GM18511 (cell line): ENCODE results near the gene PHC2.

ENCODE experiments used
- ATAC-seq: cut with Tn5 transposase; IDR thresholded peaks from one replicate; pipeline ENCODE4 v1.9.1; 2021; ENCODE audit warnings: mild to moderate bottlenecking, moderate library complexity; ENCODE audit not compliant: unreplicated experiment

The PHC2 gene, protein sequence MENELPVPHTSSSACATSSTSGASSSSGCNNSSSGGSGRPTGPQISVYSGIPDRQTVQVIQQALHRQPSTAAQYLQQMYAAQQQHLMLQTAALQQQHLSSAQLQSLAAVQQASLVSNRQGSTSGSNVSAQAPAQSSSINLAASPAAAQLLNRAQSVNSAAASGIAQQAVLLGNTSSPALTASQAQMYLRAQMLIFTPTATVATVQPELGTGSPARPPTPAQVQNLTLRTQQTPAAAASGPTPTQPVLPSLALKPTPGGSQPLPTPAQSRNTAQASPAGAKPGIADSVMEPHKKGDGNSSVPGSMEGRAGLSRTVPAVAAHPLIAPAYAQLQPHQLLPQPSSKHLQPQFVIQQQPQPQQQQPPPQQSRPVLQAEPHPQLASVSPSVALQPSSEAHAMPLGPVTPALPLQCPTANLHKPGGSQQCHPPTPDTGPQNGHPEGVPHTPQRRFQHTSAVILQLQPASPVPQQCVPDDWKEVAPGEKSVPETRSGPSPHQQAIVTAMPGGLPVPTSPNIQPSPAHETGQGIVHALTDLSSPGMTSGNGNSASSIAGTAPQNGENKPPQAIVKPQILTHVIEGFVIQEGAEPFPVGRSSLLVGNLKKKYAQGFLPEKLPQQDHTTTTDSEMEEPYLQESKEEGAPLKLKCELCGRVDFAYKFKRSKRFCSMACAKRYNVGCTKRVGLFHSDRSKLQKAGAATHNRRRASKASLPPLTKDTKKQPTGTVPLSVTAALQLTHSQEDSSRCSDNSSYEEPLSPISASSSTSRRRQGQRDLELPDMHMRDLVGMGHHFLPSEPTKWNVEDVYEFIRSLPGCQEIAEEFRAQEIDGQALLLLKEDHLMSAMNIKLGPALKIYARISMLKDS

DNA sequence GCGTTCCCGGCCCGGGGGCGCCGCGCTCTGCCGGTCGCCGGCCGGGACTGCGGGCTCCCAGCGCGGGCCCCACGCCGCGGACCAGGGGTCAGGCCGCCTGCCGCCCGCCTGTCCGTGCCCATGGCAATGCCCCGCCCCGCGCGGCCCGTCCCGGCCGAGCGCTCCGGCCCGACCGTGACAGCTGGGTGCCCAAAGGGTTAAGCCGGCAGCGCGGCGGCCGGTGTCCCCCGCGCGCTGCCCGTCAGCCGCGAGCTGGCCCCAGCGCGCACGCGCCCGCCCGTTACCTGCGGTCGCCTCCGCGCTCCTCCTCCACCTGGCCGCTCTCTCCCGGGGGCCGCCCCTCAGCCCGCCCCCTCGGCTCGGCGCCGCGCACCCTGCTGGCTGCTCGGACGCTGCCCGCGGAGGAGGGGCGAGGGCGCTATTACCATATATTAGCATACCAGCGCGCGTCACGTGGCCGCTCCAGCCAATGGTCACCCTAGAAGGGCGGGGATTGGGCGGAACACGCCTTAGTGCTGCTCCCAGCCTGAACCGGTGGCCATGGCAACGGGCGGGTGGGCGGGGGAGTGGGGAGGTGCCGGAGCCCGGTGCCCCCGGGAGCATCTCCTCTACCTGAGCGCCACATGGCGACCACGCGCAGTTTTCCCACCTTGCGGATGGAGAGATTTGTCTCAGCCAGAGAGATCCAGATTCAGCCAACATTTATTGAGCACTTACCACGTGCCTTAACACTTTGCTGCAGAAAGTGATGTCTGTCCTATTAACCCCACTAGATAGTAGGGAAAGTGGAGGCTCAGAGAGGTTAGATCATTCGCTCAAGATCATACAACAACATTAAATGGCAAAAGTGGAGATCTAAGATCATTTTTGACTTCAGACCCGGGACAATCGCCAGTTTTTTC lies at the start of gene PHC2:
TSS of gene PHC2 (minus strand) at position 404 of the 902 bp plus-strand sequence. CDS start 55,556 bp downstream, outside the sequence.
- peak; percentile 86 for ATAC-seq

DNA sequence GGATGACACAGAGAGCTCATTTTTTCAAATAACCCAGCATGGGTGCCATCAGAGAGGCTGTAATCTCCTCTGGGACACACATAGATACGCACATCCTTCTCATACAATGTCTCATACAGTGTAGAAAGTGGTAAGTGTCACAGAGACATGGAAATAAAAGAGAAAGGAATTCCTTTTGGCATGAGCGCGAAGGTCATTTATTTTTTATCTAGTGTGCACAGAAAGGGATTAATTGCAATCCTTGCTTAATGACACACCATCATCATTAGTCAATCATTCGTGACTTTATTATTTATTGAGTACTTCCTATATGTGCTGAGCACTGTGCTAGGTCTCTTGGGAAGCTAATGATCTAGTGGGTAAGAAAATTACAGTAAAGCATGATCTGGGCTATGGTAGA lies 46.6 kb upstream of the PHC2 start:
- ATAC-seq: no peak

DNA sequence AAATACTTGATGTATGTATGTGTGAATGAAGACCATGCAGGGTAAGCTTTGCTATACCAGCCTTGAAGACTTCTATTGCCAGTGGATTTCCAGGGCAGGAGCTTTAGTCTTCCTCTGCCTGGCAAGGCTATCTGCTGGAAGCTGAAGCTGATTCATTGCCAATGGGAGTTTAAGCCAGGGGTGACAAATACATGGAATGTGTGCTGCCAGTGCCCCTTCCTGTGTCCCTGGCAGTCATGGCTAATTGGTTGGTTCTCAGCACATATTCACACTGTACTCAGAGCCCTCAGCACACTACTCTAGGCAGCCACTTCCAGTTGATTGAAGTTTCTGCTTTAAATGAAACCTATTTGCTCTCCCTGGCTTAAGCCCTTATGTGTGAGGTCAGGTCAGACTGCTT lies 43.0 kb upstream of the PHC2 start:
- ATAC-seq: no peak

DNA sequence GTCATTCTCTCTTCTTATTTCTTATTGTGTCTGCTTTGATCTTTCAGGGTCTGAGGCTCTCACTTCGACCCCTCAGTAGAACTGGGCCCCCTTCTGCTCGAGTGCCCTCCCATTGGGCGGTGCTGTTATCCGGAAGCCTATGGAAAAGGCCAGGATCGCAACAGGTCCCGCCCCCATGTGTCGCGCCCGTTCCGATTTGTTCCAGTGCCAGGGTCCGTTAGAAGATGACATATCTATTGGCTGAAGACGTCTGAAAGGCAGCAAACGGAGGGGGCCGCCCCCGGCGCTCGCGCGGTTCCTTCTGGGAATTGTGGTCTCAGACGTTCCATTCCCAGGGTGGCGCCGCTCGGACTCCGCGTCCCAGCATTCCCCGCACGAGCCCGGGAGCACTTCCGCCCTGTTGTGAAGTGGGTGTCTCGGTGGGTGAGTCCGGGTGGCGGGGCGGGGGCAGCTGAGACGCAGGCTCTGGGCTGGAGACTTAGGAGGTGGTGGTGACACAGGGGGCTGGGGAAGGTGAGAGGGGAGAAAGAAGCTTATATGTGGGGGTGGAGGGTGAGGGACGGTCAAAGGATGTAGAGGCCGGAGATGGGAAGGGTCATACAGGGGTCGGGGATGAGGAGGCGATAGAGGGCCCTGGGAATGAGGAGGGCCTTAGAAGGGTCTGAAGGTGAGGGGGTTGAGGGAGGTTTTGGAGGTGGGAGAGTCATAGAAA lies 41.5 kb upstream of the PHC2 start, which contains the start of gene ZSCAN20:
TSS of gene ZSCAN20 (plus strand) at position 377 of the 712 bp plus-strand sequence. CDS start 6,644 bp downstream, outside the sequence.
- peak; percentile 93 for ATAC-seq

DNA sequence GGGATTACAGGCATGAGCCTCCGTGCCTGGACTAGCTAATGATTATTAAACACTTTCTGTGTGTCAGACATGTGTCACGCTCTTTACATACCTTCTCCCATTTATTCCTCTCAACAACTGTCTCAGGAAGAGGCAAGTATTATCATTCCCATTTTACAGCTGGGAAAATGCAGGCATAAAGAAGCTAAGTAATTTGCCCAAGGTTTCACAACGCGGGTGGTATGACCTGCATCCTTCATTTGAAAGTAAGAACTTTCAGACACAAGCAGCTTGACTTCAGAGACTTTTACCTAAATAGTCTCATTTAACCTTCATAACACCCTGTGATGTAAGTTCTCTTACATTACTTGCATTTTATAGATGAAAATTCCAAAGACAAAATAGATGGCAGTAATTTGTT lies 40.5 kb upstream of the PHC2 start:
- no peak for ATAC-seq

DNA sequence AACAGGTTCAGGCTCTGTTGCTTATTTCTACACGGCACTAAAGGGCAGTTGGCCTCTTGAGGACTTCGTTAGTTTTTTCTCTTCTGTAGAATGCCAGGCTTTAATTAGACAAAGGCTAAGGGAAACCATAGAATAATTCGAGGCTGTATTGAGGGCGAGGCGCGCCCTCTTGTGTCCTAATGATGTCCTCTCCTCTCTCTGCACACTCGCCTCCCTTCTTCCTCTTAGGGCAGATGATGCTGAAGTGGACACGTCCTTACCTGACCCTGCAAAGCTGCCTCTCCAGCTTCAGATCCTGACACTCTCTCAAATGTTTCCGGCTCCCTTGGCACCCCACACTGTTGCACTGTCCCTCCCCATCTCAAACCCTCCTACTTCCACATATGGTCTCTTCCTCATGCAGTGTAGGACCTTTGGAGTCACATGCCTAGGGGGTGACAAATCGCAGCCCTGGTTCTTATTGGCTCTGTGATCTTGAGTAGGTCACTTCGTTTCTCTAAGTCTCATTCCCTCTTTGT lies 39.7 kb upstream of the PHC2 start:
- ATAC-seq: no peak

DNA sequence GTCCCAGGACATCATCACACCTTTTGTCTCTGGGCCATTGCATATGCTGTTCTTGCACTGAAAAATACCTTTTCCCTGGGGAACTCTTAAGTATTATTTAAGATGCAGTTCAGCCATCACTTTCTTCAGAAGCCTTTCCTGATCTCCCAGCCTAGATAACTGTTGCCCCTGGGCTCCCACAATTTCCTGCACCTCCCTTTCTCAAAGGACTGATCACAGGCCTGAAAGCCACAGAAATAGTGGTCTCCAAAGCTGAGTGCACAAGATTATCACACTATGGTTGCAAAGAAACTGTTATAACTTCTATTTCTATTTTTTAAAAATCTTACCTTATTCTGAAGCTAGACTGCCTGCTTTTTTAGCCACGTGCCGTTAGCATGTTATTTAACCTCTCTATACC lies 38.8 kb upstream of the PHC2 start:
- no peak for ATAC-seq

DNA sequence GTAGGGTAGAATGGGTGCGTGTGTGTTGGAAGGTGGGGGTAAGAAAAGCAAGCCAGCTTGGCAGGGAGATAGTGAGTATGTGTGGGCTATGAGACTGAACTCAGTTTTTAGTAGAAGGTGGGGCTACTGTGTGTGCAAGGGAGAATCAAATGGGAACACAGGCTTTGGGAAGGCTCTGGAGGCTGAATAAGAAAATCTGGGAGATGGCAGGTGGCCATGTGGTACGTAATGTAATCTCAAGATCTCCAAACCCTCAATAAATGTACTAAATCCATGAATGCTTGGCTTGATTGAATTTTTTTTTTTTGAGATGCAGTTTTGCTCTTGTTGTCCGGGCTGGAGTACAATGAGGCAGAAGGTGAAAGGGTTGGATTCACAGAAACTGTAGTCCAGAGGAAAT lies 38.1 kb upstream of the PHC2 start:
- no peak for ATAC-seq

DNA sequence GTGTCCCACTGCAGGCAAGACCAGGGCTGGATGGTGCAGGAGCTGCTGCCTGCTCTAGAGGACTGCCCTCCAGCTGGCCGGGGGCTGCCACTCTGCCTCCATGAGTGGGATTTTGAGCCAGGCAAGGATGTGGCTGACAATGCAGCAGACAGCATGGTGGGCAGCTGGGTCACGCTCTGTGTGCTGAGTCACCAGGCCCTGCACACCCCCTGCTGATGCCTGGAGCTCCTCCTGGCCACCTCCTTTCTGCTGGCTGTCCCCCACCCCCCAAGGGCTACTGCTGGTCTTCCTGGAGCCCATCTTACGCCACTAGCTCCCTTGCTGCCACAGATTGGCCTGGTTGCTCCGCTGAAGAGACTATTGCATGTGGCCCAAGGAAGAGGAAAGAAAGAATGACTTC lies 37.6 kb upstream of the PHC2 start:
- ATAC-seq: no peak

DNA sequence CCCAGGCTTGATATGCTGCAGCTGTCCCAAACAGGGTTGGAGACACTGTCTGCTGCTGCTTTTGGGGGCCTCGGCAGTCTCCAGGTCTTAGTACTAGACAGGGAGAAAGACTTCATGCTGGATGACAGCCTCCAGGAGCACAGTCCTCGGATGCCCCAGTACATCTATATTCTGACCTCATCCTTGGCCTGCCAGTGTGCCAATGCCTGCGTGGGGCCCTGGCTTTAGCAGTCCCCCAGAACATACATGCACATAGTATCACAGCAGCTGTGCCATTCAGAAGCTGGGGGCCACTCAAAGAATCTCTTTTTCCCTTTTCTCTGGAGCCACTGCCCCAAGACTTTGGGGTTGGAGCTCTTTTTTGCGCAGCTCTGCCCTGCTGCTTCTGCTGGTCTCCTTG lies 37.1 kb upstream of the PHC2 start:
- ATAC-seq: no peak

DNA sequence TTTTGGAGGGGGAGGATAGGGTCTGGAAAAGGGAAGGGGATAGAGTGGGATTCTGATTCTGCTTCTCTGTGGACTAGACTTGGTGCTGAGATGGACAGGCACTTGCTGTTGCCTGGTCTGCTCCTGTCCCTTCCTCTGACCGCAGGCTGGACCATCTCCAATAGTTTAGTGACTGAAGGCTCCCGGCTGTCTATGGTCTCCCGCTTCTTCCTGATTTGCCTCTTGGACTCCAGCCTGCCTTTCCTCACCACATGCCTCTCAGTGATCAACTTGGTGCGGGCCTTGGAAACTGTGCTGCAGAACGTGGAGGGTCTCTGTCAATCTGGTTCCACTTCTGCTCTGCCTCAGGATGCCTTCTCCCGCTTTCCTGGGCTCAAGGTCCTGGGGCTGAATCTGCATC lies 35.3 kb upstream of the PHC2 start:
- no peak for ATAC-seq

DNA sequence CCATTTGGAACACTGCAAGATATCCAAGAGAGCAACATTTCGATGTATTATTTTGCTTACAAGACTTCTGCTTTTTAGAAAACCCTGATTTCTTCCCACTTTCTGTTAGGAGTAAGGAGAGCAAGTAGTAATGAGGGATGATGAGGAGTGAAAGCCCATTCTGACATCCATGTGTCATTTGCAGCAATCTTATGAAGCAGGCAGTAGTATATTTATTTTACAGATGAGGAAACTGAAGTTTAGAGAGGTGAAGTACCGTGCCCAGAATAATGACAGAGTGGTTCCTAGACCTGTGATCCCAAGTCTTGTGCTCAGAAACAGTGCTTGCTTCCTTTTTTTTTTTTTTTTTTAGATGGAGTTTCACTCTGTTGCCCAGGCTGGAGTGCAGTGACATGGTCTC lies 34.4 kb upstream of the PHC2 start:
- ATAC-seq: no peak

DNA sequence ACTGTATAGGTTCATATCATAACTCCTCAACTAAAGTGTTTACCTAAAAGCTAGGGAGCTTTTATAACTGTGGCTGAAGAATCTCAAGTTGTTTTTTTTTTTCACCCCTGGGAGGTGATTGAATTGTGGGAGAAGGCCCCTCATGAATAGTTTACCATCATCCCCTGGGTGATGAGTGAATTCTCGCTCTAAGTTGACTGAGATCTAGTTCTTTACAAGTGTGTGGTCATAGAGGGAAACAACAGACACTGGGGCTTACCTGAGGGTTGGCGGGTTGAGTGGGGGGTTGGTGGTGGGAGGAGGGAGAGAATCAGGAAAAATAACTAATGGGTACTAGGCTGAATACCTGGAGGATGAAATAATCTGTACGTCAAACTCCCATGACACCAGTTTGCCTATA lies 33.7 kb upstream of the PHC2 start:
- no peak for ATAC-seq

DNA sequence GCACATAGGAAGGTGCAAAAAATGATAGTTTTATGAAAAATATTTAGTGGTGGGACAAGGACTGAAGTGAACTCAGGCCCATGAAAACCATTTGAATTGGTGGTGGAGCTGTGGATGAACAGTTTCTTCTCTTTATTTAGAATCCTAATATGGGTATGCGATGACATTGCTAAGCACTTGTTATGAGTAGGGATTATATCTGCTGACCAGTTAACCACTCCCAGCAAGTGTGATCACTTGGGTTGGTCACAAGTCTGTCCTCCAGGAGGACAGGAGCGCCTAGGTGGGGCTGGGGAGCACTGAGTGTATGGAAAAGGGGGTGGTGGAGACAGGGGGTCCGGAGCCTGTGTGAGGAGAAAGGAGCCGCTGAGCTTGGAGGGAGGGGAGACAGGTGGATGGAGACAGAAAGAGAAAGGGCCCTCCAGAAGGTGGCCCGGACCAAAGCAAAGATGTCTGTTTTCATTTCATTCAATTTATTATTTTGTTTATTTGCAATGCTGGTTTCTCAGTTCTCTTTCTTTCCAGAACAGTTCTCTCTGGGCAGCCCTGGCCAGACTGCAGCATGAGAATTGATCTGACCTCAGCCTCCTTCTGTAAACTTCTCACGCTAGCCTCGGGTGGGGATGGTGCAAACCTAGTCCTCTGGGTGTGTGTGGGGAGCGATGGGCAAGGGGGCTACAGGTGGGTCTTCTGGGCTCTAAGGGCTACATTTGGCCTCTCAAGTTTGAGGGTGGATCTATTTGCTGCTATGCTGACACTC lies 31.7 kb upstream of the PHC2 start:
- no peak for ATAC-seq

DNA sequence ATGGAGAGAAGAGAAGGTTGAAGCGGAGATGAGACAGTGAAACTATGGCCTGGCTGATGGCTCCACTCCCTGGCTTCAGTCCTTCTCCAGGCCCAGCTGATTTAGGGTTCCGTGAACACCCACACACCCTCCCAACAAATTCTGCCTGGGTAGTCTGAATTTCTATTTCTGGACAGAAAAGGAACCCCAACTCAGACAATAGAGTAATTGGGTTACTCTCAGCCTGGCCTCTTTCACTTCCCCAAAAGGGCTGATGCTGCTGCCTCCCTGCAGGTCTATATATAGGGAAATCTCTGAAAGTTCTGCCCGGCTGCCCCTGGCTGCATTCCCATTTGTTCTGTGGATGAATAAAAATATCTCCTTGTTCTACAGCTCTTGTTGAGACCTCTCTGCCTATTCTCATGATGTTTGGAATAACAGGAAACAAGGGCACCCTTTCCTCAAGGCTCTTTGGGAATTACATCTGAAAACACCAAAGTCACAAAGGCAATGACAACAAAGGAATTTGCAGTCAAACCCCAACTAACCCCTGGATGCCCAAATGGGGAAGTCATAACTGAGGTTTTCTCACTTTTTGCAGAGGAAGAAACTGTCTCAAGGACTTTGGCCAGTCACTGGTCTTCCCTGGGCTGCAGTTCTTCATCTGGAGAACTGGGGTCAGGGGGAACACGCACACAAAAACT lies 30.2 kb upstream of the PHC2 start:
- peak; percentile 89 for ATAC-seq

DNA sequence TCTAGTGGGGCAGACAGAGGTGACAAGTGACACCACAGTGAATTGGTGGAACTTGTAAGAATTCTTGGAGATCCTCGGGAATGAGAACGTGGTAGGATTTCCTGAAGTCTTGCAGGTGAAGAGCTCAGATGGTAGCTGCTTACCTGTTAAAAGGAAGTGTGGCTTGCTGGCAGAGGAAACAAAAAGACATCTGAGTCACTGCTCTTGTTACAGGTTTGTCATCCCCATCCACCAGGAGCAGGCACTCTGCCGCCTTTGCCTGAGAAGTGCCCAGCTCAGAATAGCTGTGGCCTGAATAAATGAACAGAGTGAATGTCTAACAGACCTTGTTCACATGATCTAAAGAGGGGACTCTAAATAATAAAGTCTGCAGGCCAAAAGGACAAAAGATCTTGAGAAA lies 29.2 kb upstream of the PHC2 start:
- ATAC-seq: no peak

DNA sequence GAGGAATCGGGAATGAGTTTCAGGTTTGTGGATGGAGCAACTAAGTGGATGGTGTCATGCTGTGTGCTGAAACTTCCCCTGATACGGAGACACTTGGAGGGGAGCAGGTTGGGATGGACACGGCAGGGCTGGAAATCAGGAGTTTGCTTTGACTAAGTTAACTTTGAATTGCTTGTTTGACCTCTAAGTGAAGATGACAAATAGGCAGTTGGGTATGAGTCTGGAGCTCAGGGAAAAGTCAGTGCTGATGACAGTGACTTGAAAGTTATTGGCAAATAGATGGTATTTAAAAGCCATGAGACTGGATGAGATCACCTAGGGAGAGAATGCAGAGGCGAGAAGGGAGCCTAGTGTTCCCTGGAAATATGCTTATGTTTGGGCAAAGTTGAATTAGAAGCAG lies 28.8 kb upstream of the PHC2 start:
- no peak for ATAC-seq

DNA sequence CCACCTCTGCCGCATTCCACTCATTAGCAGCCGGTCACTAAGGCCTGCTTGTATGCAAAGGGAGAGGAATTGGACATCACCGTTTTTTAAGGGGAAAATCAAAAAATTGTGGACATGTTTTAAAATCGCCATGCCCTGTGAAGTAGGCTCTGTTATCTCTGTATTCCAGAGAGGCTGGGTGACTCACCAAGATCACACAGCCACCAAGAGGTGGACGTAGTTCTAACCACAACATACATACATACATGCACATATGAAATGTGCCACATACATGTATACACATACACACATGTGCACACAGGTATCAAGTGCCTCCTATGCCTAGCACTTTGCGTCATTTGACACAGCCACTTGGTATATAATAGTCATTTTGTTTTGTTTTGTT lies 25.6 kb upstream of the PHC2 start:
- ATAC-seq: no peak
